A673 (cell line): ENCODE measurements around the gene CMPK1. TPM values are rescaled to one million over a fixed set of nuclear protein-coding genes. Genes with fewer than 3 reads are reported as not detected.

ENCODE experiments used
- BruUV-seq: library from RNA; stranded (reverse); fragments of 400-500 nt; replicated peaks from 2 replicates; lab custom pipeline; 2021; lab: Mats Ljungman, UMichigan
- CTCF ChIA-PET: fragments of 300-600 bp; sonication (Branson Sonifier 250); formaldehyde crosslinking; loops from one replicate; lab custom pipeline; 2022; ENCODE audit warnings: antibody characterized with exemption; lab: Charles Lee
- POLR2A ChIA-PET: fragments of 300-600 bp; sonication (Branson Sonifier 250); formaldehyde crosslinking; loops from one replicate; lab custom pipeline; 2022; ENCODE audit warnings: antibody characterized with exemption; ENCODE audit not compliant: low non-redundant PET; lab: Charles Lee
- DNase-seq: peaks from one replicate; pipeline ENCODE4 v3.0.0-alpha.2; 2015; ENCODE audit warnings: low spot score
- H3K27ac ChIP-seq: fragments of 200-600 bp; sonication (generic); 2 replicates; pipeline ENCODE4 v1.5.1; 2016; ENCODE audit warnings: mixed run types, low read depth, mild to moderate bottlenecking, mixed read lengths, antibody characterized with exemption, low read length; ENCODE audit not compliant: poor library complexity, severe bottlenecking
- H3K27me3 ChIP-seq: fragments of 200-600 bp; sonication (generic); replicated peaks from 2 replicates; pipeline ENCODE4 v1.6.1; 2017; ENCODE audit warnings: mixed run types, low read depth, mild to moderate bottlenecking, mixed read lengths, antibody characterized with exemption, low read length; ENCODE audit not compliant: insufficient read depth, poor library complexity
- H3K36me3 ChIP-seq: fragments of 200-600 bp; sonication (generic); 2 replicates; pipeline ENCODE4 v1.6.1; 2016; ENCODE audit warnings: mixed run types, mild to moderate bottlenecking, mixed read lengths, antibody characterized with exemption, low read length; ENCODE audit not compliant: insufficient read depth, poor library complexity, severe bottlenecking
- H3K4me1 ChIP-seq: fragments of 200-600 bp; sonication (generic); 2 replicates; pipeline ENCODE4 v1.6.1; 2017; ENCODE audit warnings: mixed run types, mild to moderate bottlenecking, mixed read lengths, antibody characterized with exemption, low read length; ENCODE audit not compliant: insufficient read depth, poor library complexity, severe bottlenecking
- H3K4me3 ChIP-seq: fragments of 200-600 bp; sonication (generic); 2 replicates; pipeline ENCODE4 v1.5.1; 2016; ENCODE audit warnings: low read depth, mixed run types, mild to moderate bottlenecking, mixed read lengths, low read length; ENCODE audit not compliant: poor library complexity, severe bottlenecking
- H3K9me3 ChIP-seq: fragments of 200-600 bp; sonication (generic); 2 replicates; pipeline ENCODE4 v1.6.1; 2016; ENCODE audit warnings: mixed run types, low read depth, mild to moderate bottlenecking, mixed read lengths, antibody characterized with exemption, low read length; ENCODE audit not compliant: poor library complexity, severe bottlenecking
- EZH2 ChIP-seq: fragments of 200-600 bp; sonication (generic); IDR thresholded peaks from 2 replicates; pipeline ENCODE4 v1.6.1; 2017; ENCODE audit warnings: borderline replicate concordance, low read depth, mild to moderate bottlenecking, mixed read lengths, antibody characterized with exemption, low read length; ENCODE audit not compliant: poor library complexity, severe bottlenecking
- intact Hi-C: fragments of 100-400 bp; cut with micrococcal nuclease; formaldehyde crosslinking; loops from one replicate; pipeline ENCODE4 v1.10.0; 2022; ENCODE audit not compliant: unreplicated experiment
- total RNA-seq: library from RNA; stranded (reverse); gene quantifications from 2 replicates; pipeline ENCODE4 v1.2.3, GENCODE V29; 2021
- TF ChIP-seq, protein P1 (sequence below): fragments of 300-800, 200-600 bp; sonication (generic); conservative IDR thresholded peaks from 2 replicates; pipeline ENCODE4 v1.5.1; 2017; ENCODE audit warnings: low read depth, mild to moderate bottlenecking, antibody characterized with exemption, low read length, moderate library complexity, mixed read lengths

The CMPK1 gene
- total RNA-seq, 1 experiment from 2014 or later = 69.4 TPM

DNA sequence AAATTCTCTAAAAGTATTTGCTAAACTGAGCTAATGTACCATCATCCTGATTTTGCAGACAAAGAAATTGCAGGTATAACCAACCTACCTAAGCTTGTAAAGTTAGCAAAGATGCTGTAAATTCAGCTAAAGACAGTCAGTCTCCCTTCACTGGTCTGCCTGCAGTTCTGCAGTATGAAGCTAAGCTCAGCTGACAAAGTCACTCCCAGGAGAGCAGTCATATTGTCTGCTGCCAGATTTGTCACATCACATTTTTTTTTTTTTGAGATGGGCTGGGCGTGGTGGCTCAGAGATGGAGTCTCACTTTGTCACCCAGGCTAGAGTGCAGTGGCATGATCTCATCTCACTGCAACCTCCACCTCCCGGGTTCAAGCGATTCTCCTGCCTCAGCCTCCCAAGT, 8.9 kb upstream of the CMPK1 start:
- no peaks in the 10 kb centered on the region for H3K36me3 ChIP-seq
- H3K27ac ChIP-seq = no peak overlapping the region
- intact Hi-C loops = no loop called here
- no TSS peak for BruUV-seq
- TF ChIP-seq EZH2 = no peak
- TF ChIP-seq, protein P1, sequence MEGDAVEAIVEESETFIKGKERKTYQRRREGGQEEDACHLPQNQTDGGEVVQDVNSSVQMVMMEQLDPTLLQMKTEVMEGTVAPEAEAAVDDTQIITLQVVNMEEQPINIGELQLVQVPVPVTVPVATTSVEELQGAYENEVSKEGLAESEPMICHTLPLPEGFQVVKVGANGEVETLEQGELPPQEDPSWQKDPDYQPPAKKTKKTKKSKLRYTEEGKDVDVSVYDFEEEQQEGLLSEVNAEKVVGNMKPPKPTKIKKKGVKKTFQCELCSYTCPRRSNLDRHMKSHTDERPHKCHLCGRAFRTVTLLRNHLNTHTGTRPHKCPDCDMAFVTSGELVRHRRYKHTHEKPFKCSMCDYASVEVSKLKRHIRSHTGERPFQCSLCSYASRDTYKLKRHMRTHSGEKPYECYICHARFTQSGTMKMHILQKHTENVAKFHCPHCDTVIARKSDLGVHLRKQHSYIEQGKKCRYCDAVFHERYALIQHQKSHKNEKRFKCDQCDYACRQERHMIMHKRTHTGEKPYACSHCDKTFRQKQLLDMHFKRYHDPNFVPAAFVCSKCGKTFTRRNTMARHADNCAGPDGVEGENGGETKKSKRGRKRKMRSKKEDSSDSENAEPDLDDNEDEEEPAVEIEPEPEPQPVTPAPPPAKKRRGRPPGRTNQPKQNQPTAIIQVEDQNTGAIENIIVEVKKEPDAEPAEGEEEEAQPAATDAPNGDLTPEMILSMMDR = no peak
- peak; percentile 38 for DNase-seq
- no peaks in the 10 kb centered on the region for H3K9me3 ChIP-seq
- POLR2A ChIA-PET = no interaction called here
- no peaks in the 10 kb centered on the region for H3K4me1 ChIP-seq
- no peak overlapping the region for H3K4me3 ChIP-seq
- no peaks in the 10 kb centered on the region for H3K27me3 ChIP-seq
- CTCF ChIA-PET = no interaction called here

DNA sequence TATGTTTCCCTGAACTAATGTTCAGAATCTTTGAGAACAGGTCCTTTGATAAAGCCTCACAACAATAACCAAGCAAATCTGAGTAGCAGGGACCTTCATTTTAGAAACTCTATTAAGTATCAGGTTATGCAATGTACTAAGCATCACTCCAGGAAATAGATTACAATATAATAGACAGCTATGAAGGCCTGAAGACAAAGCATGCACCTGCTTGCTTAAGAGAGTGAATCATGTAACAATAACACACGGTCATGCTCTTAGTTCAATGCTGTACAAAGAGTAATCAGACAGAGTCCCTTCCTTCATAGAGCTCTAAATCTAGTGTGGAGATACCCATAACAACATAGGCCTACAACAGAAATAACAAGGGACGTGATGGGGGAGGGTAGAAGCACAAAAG, 8.1 kb upstream of the CMPK1 start:
- ChIA-PET POLR2A (no interaction called here), CTCF (no interaction called here)
- BruUV-seq = no TSS peak
- Histone ChIP-seq H3K9me3 (no peaks in the 10 kb centered on the region), H3K4me1 (no peaks in the 10 kb centered on the region), H3K27me3 (no peaks in the 10 kb centered on the region), H3K4me3 (no peak overlapping the region), H3K36me3 (no peaks in the 10 kb centered on the region), H3K27ac (no peak overlapping the region)
- no peak for TF ChIP-seq EZH2
- TF ChIP-seq, protein P1 = no peak
- no peak for DNase-seq
- intact Hi-C loops = no loop called here

DNA sequence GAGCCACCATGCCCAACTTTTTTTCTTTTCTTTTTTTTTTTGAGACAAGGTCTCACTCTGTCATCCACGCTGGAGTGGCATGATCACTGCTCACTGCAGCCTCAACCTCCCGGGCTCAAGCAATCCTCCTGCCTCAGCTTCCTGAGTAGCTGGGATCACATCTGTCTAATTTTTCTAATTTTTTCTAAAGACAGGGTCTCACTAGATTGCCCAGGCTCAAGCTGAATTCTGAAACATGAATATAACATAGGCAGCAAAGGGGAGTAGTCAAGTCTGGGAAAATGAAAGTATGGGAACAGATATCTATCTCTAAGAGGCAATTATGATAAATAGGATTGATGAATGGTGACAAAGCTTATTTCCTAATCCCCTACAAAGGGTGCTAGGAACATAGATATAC, 7.3 kb upstream of the CMPK1 start:
- intact Hi-C loops = no loop called here
- no peaks in the 10 kb centered on the region for H3K9me3 ChIP-seq
- H3K27me3 ChIP-seq = no peaks in the 10 kb centered on the region
- H3K4me3 ChIP-seq = no peak overlapping the region
- DNase-seq = no peak
- no TSS peak for BruUV-seq
- no peaks in the 10 kb centered on the region for H3K36me3 ChIP-seq
- TF ChIP-seq, protein P1 = no peak
- TF ChIP-seq EZH2 = no peak
- H3K4me1 ChIP-seq = no peaks in the 10 kb centered on the region
- ChIA-PET POLR2A (no interaction called here), CTCF (no interaction called here)
- no peak overlapping the region for H3K27ac ChIP-seq
